DOHH2 (cell line): ENCODE measurements around the gene SF3B3.

Experiments used
- H3F3A ChIP-seq: fragments of 200-600 bp; sonication (generic), shearing (Covaris generic); 2 replicates; pipeline ENCODE4 v1.6.0; 2016; ENCODE audit warnings: antibody characterized with exemption, mild to moderate bottlenecking; ENCODE audit not compliant: control insufficient read depth, insufficient read depth
- H3K27ac ChIP-seq: fragments of 200-600 bp; sonication (generic); 2 replicates; pipeline ENCODE4 v1.5.1; 2014; ENCODE audit warnings: low read depth, mild to moderate bottlenecking, low read length, moderate library complexity
- H3K27me3 ChIP-seq: fragments of 200-600 bp; sonication (generic); 2 replicates; pipeline ENCODE4 v1.6.1; 2014; ENCODE audit warnings: mild to moderate bottlenecking, low read length, mixed read lengths; ENCODE audit not compliant: control insufficient read depth
- H3K36me3 ChIP-seq: fragments of 200-600 bp; sonication (generic); 2 replicates; pipeline ENCODE4 v1.6.1; 2014; ENCODE audit warnings: mild to moderate bottlenecking, low read length, moderate library complexity, mixed read lengths; ENCODE audit not compliant: control insufficient read depth
- H3K4me1 ChIP-seq: fragments of 200-600 bp; sonication (generic); 2 replicates; pipeline ENCODE4 v1.6.1; 2014; ENCODE audit warnings: mild to moderate bottlenecking, low read length, mixed read lengths; ENCODE audit not compliant: control insufficient read depth
- H3K4me2 ChIP-seq: fragments of 200-600 bp; sonication (generic); 2 replicates; pipeline ENCODE4 v1.6.0; 2014; ENCODE audit warnings: mild to moderate bottlenecking, low read length, moderate library complexity
- H3K4me3 ChIP-seq: fragments of 200-600 bp; sonication (generic); 2 replicates; pipeline ENCODE4 v1.5.1; 2014; ENCODE audit warnings: mild to moderate bottlenecking, low read length, mixed read lengths
- H3K79me2 ChIP-seq: fragments of 200-600 bp; sonication (generic); 2 replicates; pipeline ENCODE4 v1.6.1; 2014; ENCODE audit warnings: mild to moderate bottlenecking, low read length, mixed read lengths; ENCODE audit not compliant: control insufficient read depth
- H3K9me2 ChIP-seq: fragments of 200-600 bp; sonication (generic); replicated peaks from 2 replicates; pipeline ENCODE4 v1.6.1; 2014; ENCODE audit warnings: mild to moderate bottlenecking, low read length, mixed read lengths; ENCODE audit not compliant: control insufficient read depth
- H3K9me3 ChIP-seq: fragments of 200-600 bp; sonication (generic); 2 replicates; pipeline ENCODE4 v1.6.1; 2014; ENCODE audit warnings: antibody characterized with exemption, low read length, mixed read lengths; ENCODE audit not compliant: control insufficient read depth, insufficient read depth
- H4K20me1 ChIP-seq: fragments of 200-600 bp; sonication (generic); 2 replicates; pipeline ENCODE4 v1.6.0; 2014; ENCODE audit warnings: low read depth, mild to moderate bottlenecking, antibody characterized with exemption, low read length, moderate library complexity; ENCODE audit not compliant: control insufficient read depth, insufficient read depth
- CTCF ChIP-seq: fragments of 200-600 bp; sonication (generic); IDR thresholded peaks from one replicate; pipeline ENCODE4 v1.5.1; 2014; ENCODE audit warnings: antibody characterized with exemption, mild to moderate bottlenecking, low read depth, low read length; ENCODE audit not compliant: poor library complexity, severe bottlenecking
- EZH2phosphoT487 ChIP-seq: fragments of 200-600 bp; sonication (generic); IDR thresholded peaks from 2 replicates; pipeline ENCODE4 v1.6.1; 2017; ENCODE audit warnings: borderline replicate concordance, mild to moderate bottlenecking, antibody characterized with exemption, low read length, moderate library complexity, mixed read lengths

Gene SF3B3

GRCh38 chr16:70600730-70601129 is 77.1 kb downstream of the SF3B3 start:
- Histone ChIP-seq H3F3A (no peaks in the 10 kb centered on the region), H3K27ac (no peak overlapping the region), H3K79me2 (no peaks in the 10 kb centered on the region), H3K4me1 (no peaks in the 10 kb centered on the region), H3K4me2 (no peak overlapping the region), H3K9me2 (no peaks in the 10 kb centered on the region), H3K4me3 (no peak overlapping the region), H3K36me3 (no peaks in the 10 kb centered on the region), H3K27me3 (peaks cover 5% of the 10 kb centered on the region; the same call in 1 of the 2 replicates), H3K9me3 (no peaks in the 10 kb centered on the region), H4K20me1 (no peaks in the 10 kb centered on the region)
- TF ChIP-seq EZH2phosphoT487 (no peak), CTCF (no peak)

- no peaks in the 10 kb centered on the region for H3K9me3 ChIP-seq
- no peaks in the 10 kb centered on the region for H3K79me2 ChIP-seq
- H3K9me2 ChIP-seq = no peaks in the 10 kb centered on the region
- H3K36me3 ChIP-seq = no peaks in the 10 kb centered on the region
- no peaks in the 10 kb centered on the region for H3F3A ChIP-seq
- peaks cover 5% of the 10 kb centered on the region; the same call in 1 of the 2 replicates for H3K27me3 ChIP-seq
- H3K4me1 ChIP-seq = no peaks in the 10 kb centered on the region
- TF ChIP-seq EZH2phosphoT487 = no peak
- no peak for TF ChIP-seq CTCF
- H3K4me3 ChIP-seq = no peak overlapping the region
- H3K4me2 ChIP-seq = no peak overlapping the region
- no peaks in the 10 kb centered on the region for H4K20me1 ChIP-seq
- H3K27ac ChIP-seq = no peak overlapping the region
Observed at GRCh38 chr16:70601576-70602575, 78.3 kb downstream of the SF3B3 start.

- Histone ChIP-seq H3K27ac (no peak overlapping the region), H3F3A (no peaks in the 10 kb centered on the region), H3K36me3 (no peaks in the 10 kb centered on the region), H4K20me1 (no peaks in the 10 kb centered on the region), H3K4me1 (no peaks in the 10 kb centered on the region), H3K9me3 (no peaks in the 10 kb centered on the region), H3K79me2 (no peaks in the 10 kb centered on the region), H3K27me3 (peaks cover 5% of the 10 kb centered on the region; the same call in 1 of the 2 replicates), H3K9me2 (no peaks in the 10 kb centered on the region), H3K4me3 (no peak overlapping the region), H3K4me2 (no peak overlapping the region)
- no peak for TF ChIP-seq EZH2phosphoT487
- TF ChIP-seq CTCF = no peak
Observed at GRCh38 chr16:70602831-70603230, 79.2 kb downstream of the SF3B3 start.
